A673 (cell line): ENCODE data around the gene SPATA33. TPM values are rescaled to one million over a fixed set of nuclear protein-coding genes. Genes with fewer than 3 reads are reported as not detected.

Source experiments
- BruUV-seq: library from RNA; stranded (reverse); fragments of 400-500 nt; replicated peaks from 2 replicates; lab custom pipeline; 2021; lab: Mats Ljungman, UMichigan
- CTCF ChIA-PET: fragments of 300-600 bp; sonication (Branson Sonifier 250); formaldehyde crosslinking; loops from one replicate; lab custom pipeline; 2022; ENCODE audit warnings: antibody characterized with exemption; lab: Charles Lee
- POLR2A ChIA-PET: fragments of 300-600 bp; sonication (Branson Sonifier 250); formaldehyde crosslinking; loops from one replicate; lab custom pipeline; 2022; ENCODE audit warnings: antibody characterized with exemption; ENCODE audit not compliant: low non-redundant PET; lab: Charles Lee
- DNase-seq: peaks from one replicate; pipeline ENCODE4 v3.0.0-alpha.2; 2015; ENCODE audit warnings: low spot score
- H3K27ac ChIP-seq: fragments of 200-600 bp; sonication (generic); 2 replicates; pipeline ENCODE4 v1.5.1; 2016; ENCODE audit warnings: mixed run types, low read depth, mild to moderate bottlenecking, mixed read lengths, antibody characterized with exemption, low read length; ENCODE audit not compliant: poor library complexity, severe bottlenecking
- H3K27me3 ChIP-seq: fragments of 200-600 bp; sonication (generic); replicated peaks from 2 replicates; pipeline ENCODE4 v1.6.1; 2017; ENCODE audit warnings: mixed run types, low read depth, mild to moderate bottlenecking, mixed read lengths, antibody characterized with exemption, low read length; ENCODE audit not compliant: insufficient read depth, poor library complexity
- H3K36me3 ChIP-seq: fragments of 200-600 bp; sonication (generic); 2 replicates; pipeline ENCODE4 v1.6.1; 2016; ENCODE audit warnings: mixed run types, mild to moderate bottlenecking, mixed read lengths, antibody characterized with exemption, low read length; ENCODE audit not compliant: insufficient read depth, poor library complexity, severe bottlenecking
- H3K4me1 ChIP-seq: fragments of 200-600 bp; sonication (generic); 2 replicates; pipeline ENCODE4 v1.6.1; 2017; ENCODE audit warnings: mixed run types, mild to moderate bottlenecking, mixed read lengths, antibody characterized with exemption, low read length; ENCODE audit not compliant: insufficient read depth, poor library complexity, severe bottlenecking
- H3K4me3 ChIP-seq: fragments of 200-600 bp; sonication (generic); 2 replicates; pipeline ENCODE4 v1.5.1; 2016; ENCODE audit warnings: low read depth, mixed run types, mild to moderate bottlenecking, mixed read lengths, low read length; ENCODE audit not compliant: poor library complexity, severe bottlenecking
- H3K9me3 ChIP-seq: fragments of 200-600 bp; sonication (generic); 2 replicates; pipeline ENCODE4 v1.6.1; 2016; ENCODE audit warnings: mixed run types, low read depth, mild to moderate bottlenecking, mixed read lengths, antibody characterized with exemption, low read length; ENCODE audit not compliant: poor library complexity, severe bottlenecking
- CTCF ChIP-seq: fragments of 300-800, 200-600 bp; sonication (generic); conservative IDR thresholded peaks from 2 replicates; pipeline ENCODE4 v1.5.1; 2017; ENCODE audit warnings: low read depth, mild to moderate bottlenecking, antibody characterized with exemption, low read length, moderate library complexity, mixed read lengths
- EZH2 ChIP-seq: fragments of 200-600 bp; sonication (generic); IDR thresholded peaks from 2 replicates; pipeline ENCODE4 v1.6.1; 2017; ENCODE audit warnings: borderline replicate concordance, low read depth, mild to moderate bottlenecking, mixed read lengths, antibody characterized with exemption, low read length; ENCODE audit not compliant: poor library complexity, severe bottlenecking
- intact Hi-C: fragments of 100-400 bp; cut with micrococcal nuclease; formaldehyde crosslinking; loops from one replicate; pipeline ENCODE4 v1.10.0; 2022; ENCODE audit not compliant: unreplicated experiment
- total RNA-seq: library from RNA; stranded (reverse); gene quantifications from 2 replicates; pipeline ENCODE4 v1.2.3, GENCODE V29; 2021

SPATA33 gene
- total RNA-seq, 1 experiment from 2014 or later: 46.7 TPM

- no peak overlapping the region for H3K4me3 ChIP-seq
- intact Hi-C loops: no loop called here
- H3K27ac ChIP-seq: no peak overlapping the region
- peaks cover 4% of the 10 kb centered on the region for H3K4me1 ChIP-seq
- H3K9me3 ChIP-seq: no peaks in the 10 kb centered on the region
- no TSS peak for BruUV-seq
- CTCF ChIA-PET: interaction anchor here (0.6 kb wide), 2 partner anchors 15 to 29 kb away, joined by 3 to 6 read pairs; no protein-coding TSS in a partner anchor
- TF ChIP-seq EZH2: no peak
- TF ChIP-seq CTCF: no peak
- POLR2A ChIA-PET: no interaction called here
- peaks cover 20% of the 10 kb centered on the region for H3K36me3 ChIP-seq
- no peaks in the 10 kb centered on the region for H3K27me3 ChIP-seq
- DNase-seq: no peak
Measured at GRCh38 chr16:89642574-89642973, 15.1 kb upstream of the SPATA33 start.

GRCh38 chr16:89643769-89644300 lies 13.8 kb upstream of the SPATA33 start:
- CTCF ChIA-PET: no interaction called here
- POLR2A ChIA-PET: no interaction called here
- intact Hi-C loops: no loop called here
- Histone ChIP-seq H3K27ac (no peak overlapping the region), H3K36me3 (peaks cover 20% of the 10 kb centered on the region), H3K9me3 (no peaks in the 10 kb centered on the region), H3K4me1 (peaks cover 4% of the 10 kb centered on the region), H3K4me3 (no peak overlapping the region), H3K27me3 (no peaks in the 10 kb centered on the region)
- BruUV-seq: no TSS peak
- TF ChIP-seq EZH2 (no peak), CTCF (no peak)
- DNase-seq: no peak

- no peaks in the 10 kb centered on the region for H3K27me3 ChIP-seq
- POLR2A ChIA-PET: no interaction called here
- intact Hi-C loops: no loop called here
- H3K9me3 ChIP-seq: no peaks in the 10 kb centered on the region
- CTCF ChIA-PET: no interaction called here
- no peak overlapping the region for H3K27ac ChIP-seq
- BruUV-seq: no TSS peak
- DNase-seq: no peak
- peaks cover 20% of the 10 kb centered on the region for H3K36me3 ChIP-seq
- H3K4me1 ChIP-seq: peaks cover 4% of the 10 kb centered on the region
- TF ChIP-seq EZH2 (no peak), CTCF (no peak)
- H3K4me3 ChIP-seq: no peak overlapping the region
Measured at GRCh38 chr16:89645122-89645521, 12.5 kb upstream of the SPATA33 start.
